Measurements from ENCODE around the gene MAPRE3.

MAPRE3 gene

DNA sequence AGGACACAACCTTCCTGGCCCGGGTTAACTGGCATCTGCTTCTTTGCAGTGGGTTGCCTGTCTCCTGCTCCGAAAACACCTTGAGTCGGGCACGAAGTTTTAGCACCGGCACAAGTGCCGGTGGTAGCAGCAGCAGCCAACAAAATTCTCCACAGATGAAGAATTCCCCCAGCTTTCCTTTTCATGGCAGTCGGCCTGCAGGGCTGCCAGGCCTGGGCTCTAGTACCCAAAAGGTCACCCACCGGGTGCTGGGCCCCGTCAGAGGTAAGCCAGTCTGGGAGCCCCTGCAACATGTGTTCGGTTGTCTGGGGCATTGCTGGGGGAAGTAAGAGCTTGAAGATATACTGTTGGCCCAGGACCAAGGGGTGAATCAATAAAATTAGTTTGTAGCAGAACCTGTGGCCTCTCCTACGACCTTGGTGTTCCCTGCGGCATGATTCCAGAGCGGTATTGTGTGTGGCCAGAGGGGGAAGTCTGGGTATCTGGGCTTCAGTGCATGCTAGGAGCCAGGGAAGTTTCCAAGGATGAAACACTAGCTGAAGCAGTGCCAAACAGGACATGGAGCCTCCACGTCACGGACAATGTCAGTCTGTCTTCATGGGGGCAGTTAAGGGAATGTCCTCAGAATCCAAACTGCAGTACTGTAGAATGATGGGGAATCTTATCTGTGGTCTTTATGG lies 88.8 kb downstream of the MAPRE3 start:
- TF ChIP-seq, protein P1, sequence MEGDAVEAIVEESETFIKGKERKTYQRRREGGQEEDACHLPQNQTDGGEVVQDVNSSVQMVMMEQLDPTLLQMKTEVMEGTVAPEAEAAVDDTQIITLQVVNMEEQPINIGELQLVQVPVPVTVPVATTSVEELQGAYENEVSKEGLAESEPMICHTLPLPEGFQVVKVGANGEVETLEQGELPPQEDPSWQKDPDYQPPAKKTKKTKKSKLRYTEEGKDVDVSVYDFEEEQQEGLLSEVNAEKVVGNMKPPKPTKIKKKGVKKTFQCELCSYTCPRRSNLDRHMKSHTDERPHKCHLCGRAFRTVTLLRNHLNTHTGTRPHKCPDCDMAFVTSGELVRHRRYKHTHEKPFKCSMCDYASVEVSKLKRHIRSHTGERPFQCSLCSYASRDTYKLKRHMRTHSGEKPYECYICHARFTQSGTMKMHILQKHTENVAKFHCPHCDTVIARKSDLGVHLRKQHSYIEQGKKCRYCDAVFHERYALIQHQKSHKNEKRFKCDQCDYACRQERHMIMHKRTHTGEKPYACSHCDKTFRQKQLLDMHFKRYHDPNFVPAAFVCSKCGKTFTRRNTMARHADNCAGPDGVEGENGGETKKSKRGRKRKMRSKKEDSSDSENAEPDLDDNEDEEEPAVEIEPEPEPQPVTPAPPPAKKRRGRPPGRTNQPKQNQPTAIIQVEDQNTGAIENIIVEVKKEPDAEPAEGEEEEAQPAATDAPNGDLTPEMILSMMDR (IDR thresholded peaks at IDR 0.05; ENCODE audit: control insufficient read depth, extremely low read depth, insufficient read depth): no peak
- DNase-seq (ENCODE audit: low read depth): no peak
- no peak overlapping the region for H3K4me3 ChIP-seq (ENCODE audit: low read depth, low read length)

DNA sequence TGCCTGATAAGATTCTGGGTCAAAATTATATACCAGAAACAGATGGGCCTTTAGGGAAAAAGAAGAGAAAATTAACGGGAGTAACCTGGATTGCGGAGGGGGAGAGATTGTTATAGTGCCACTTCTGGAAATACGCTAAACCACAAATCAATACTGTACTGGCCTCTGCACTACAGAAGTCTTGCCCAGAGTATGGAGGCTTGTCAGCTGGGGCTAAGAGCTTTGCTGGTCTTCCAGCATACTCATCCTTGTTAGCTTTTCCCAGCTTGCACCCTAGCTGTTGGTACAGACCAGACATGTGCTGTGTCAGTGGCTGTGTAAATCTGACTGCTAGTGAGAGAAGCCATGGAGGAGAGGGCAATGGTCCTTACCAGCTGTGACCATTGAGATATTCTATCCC lies 89.9 kb downstream of the MAPRE3 start:
- TF ChIP-seq, protein P1 (IDR thresholded peaks at IDR 0.05; ENCODE audit: control insufficient read depth, extremely low read depth, insufficient read depth): no peak
- no peak for DNase-seq (ENCODE audit: low read depth)
- H3K4me3 ChIP-seq (ENCODE audit: low read depth, low read length): no peak overlapping the region

DNA sequence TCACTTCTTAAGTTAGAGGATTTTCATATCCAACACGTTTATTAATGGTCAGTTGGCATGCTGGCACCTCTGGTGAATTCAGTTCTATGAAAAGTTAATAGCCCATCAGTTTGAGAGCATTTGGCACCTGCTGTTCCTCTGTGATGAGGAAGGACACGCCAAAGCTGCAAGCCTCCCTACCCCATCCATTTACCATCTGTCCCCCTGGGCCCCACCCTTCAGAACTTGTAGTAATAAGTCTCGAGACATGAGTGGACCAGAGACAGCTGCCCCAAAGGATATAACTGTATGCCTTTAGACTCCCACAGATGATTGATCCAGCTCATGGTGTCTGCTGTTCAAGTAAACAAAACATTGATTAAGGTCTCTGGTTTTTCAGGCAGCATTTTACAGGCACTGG lies 94.7 kb downstream of the MAPRE3 start:
- TF ChIP-seq, protein P1 (IDR thresholded peaks at IDR 0.05; ENCODE audit: control insufficient read depth, extremely low read depth, insufficient read depth): no peak

DNA sequence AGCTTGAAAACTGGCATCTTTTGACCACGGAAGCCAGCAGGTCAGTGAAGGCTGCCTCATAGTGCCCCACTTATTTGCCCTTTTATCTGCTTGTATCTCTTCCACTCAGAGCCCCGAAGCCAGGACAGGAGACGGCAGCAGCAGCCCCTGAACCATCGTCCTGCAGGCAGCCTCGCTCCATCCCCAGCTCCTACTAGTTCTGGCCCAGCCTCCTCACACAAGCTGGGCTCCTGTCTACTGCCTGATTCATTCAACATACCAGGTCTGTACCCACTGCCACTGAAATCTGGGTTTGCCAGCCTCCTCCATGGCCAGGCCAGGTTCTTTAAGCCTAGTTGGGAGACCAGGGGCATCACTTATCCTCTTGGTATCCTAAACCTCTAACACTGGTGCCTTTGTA lies 96.9 kb downstream of the MAPRE3 start:
- TF ChIP-seq, protein P1 (IDR thresholded peaks at IDR 0.05; ENCODE audit: control insufficient read depth, extremely low read depth, insufficient read depth): no peak
- DNase-seq (ENCODE audit: low read depth): no peak
- no peak overlapping the region for H3K4me3 ChIP-seq (ENCODE audit: low read depth, low read length)

More for the DNA sequence above, 94.7 kb downstream of the MAPRE3 start:
- no peak for DNase-seq (ENCODE audit: low read depth)
- H3K4me3 ChIP-seq (ENCODE audit: low read depth, low read length): no peak overlapping the region

DNA sequence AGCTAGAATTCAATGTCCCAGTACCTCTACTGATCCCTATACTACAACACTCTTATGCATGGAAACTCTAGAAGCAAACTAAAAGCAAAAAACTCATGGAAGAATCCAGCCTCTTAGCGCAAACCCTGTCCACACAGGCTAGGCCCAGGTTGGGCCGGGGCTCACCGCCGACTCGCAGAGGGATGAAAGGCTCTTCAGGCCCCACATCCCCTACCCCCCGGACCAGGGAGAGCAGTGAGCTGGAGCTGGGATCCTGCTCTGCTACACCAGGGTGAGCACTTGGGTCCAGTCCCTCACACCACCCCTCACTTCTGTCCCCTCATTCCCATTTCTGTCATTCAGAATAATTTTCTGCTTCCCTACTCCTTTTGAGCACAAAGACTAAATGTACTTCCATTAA lies 99.0 kb downstream of the MAPRE3 start:
- no peak for DNase-seq (ENCODE audit: low read depth)
- TF ChIP-seq, protein P1 (IDR thresholded peaks at IDR 0.05; ENCODE audit: control insufficient read depth, extremely low read depth, insufficient read depth): no peak
- H3K4me3 ChIP-seq (ENCODE audit: low read depth, low read length): no peak overlapping the region

DNA sequence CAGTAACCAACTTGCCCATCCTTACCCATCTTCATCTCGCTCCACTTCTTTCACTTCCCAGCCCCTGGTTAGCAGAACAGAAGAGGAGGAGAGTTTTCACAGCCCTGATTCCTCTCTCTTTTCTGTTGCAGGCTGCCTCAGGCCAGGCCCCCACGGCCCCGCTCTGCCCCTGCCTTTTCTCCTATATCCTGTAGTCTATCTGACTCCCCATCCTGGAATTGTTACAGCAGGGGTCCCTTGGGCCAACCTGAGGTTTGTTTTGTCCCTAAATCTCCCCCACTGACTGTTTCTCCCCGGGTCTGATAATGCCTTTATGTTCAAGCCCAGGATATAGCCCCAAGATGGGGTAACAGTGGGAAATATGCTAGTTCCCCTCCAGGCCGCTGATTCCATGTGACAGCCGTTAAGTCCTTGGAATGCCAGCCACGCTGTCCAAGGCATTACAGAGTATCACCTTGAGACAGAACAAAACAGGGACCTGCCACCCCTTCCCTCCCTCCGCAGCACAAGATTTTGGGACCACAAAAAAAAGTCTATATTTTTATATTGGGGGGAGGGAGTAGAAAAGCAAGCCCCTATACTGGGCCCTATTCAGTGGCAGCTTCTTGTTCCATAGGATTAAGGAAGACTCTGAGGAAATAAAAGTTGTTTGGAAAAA lies 99.7 kb downstream of the MAPRE3 start:
- no peak for DNase-seq (ENCODE audit: low read depth)
- TF ChIP-seq, protein P1 (IDR thresholded peaks at IDR 0.05; ENCODE audit: control insufficient read depth, extremely low read depth, insufficient read depth): no peak
- H3K4me3 ChIP-seq (ENCODE audit: low read depth, low read length): peak overlapping the region; percentile 88

Measured in LNCaP clone FGC (cell line).